Stimulated activated CD4-positive, alpha-beta T cell treated with anti-CD3 and anti-CD28 coated beads, Interleukin-12 subunit alpha, Interleukin-12 subunit beta, amount 100 ng/mL, for 4 hours (primary cell): ENCODE data around the gene SLC22A12.

Source experiments
- DNase-seq: peaks from one replicate; pipeline ENCODE4 v3.0.0-alpha.2; 2020

The SLC22A12 gene

GRCh38 chr11:64629103-64629502, 38.1 kb downstream of the SLC22A12 start:
- DNase-seq: no peak

GRCh38 chr11:64629796-64630562, 39.0 kb downstream of the SLC22A12 start:
- DNase-seq: no peak

GRCh38 chr11:64631675-64632074, 40.7 kb downstream of the SLC22A12 start:
- DNase-seq: no peak

GRCh38 chr11:64632237-64632636, 41.2 kb downstream of the SLC22A12 start:
- DNase-seq: no peak

- DNase-seq: no peak
These were observed 41.6 kb downstream of the SLC22A12 start for GRCh38 chr11:64632654-64633053.

- no peak for DNase-seq
These were observed 42.6 kb downstream of the SLC22A12 start for GRCh38 chr11:64633555-64634159.

GRCh38 chr11:64637334-64638017, 46.5 kb downstream of the SLC22A12 start:
- DNase-seq: no peak

- DNase-seq: no peak
These were observed 47.1 kb downstream of the SLC22A12 start for GRCh38 chr11:64638018-64638665.

- no peak for DNase-seq
These were observed 47.8 kb downstream of the SLC22A12 start for GRCh38 chr11:64638829-64639228.

- DNase-seq: no peak
These were observed 48.9 kb downstream of the SLC22A12 start for GRCh38 chr11:64639885-64640284.

- no peak for DNase-seq
These were observed 50.8 kb downstream of the SLC22A12 start for GRCh38 chr11:64641596-64642417.

GRCh38 chr11:64642418-64642735, 51.4 kb downstream of the SLC22A12 start:
- DNase-seq: no peak

GRCh38 chr11:64642871-64643255, 51.8 kb downstream of the SLC22A12 start:
- DNase-seq: no peak

GRCh38 chr11:64643256-64643881, 52.3 kb downstream of the SLC22A12 start:
- DNase-seq: no peak

- DNase-seq: no peak
These were observed 53.1 kb downstream of the SLC22A12 start for GRCh38 chr11:64643920-64644646.

- no peak for DNase-seq
These were observed 53.7 kb downstream of the SLC22A12 start for GRCh38 chr11:64644647-64645275.

- DNase-seq: no peak
These were observed 56.2 kb downstream of the SLC22A12 start for GRCh38 chr11:64647019-64647779.

- DNase-seq: no peak
These were observed 57.5 kb downstream of the SLC22A12 start for GRCh38 chr11:64648551-64648950.

- no peak for DNase-seq
These were observed 58.3 kb downstream of the SLC22A12 start for GRCh38 chr11:64649291-64649697.

GRCh38 chr11:64650923-64651523, 60.0 kb downstream of the SLC22A12 start:
- no peak for DNase-seq
